HL-60 (cell line): ENCODE data around the gene PAXIP1.

Experiments used
- DNase-seq, 2 experiments: peaks; one replicate each; pipeline ENCODE4 v3.0.0-alpha.2; 2010 to 2020; ENCODE audit warnings: low read depth in 1 of 2, low spot score in 1 of 2
- H3K27ac ChIP-seq: fragments of 250-450 bp; sonication (Bioruptor Pico); replicated peaks from 2 replicates; pipeline ENCODE4 v1.5.1; 2020; ENCODE audit warnings: mild to moderate bottlenecking, moderate library complexity
- H3K27me3 ChIP-seq: fragments of 250-450 bp; sonication (Bioruptor Pico); 2 replicates; pipeline ENCODE4 v1.5.1; 2021; ENCODE audit warnings: mild to moderate bottlenecking, moderate library complexity; ENCODE audit not compliant: insufficient read depth, poor library complexity, severe bottlenecking
- H3K4me3 ChIP-seq: replicated peaks from 2 replicates; pipeline ENCODE4 v1.5.1; 2011; ENCODE audit warnings: mild to moderate bottlenecking, control low read depth, low read length; ENCODE audit not compliant: insufficient read depth
- CTCF ChIP-seq: IDR thresholded peaks from one replicate; pipeline ENCODE4 v1.5.1; 2011; ENCODE audit warnings: low read length, control low read depth, inconsistent platforms; ENCODE audit not compliant: insufficient read depth
- GABPA ChIP-seq: IDR thresholded peaks from 2 replicates; pipeline ENCODE4 v1.6.1; 2012; ENCODE audit warnings: low read depth
- POLR2AphosphoS5 ChIP-seq: IDR thresholded peaks from 2 replicates; pipeline ENCODE4 v1.6.1; 2012; ENCODE audit warnings: low read depth
- REST ChIP-seq: IDR thresholded peaks from 2 replicates; pipeline ENCODE4 v1.6.1; 2012; ENCODE audit warnings: low read depth; ENCODE audit not compliant: insufficient replicate concordance
- SPI1 ChIP-seq: IDR thresholded peaks from 2 replicates; pipeline ENCODE4 v1.6.1; 2012; ENCODE audit warnings: low read depth, mild to moderate bottlenecking, borderline replicate concordance

The PAXIP1 gene

GRCh38 chr7:155001756-155002410 lies 1.0 kb downstream of the PAXIP1 start:
- Histone ChIP-seq H3K27me3 (no peaks in the 10 kb centered on the region), H3K27ac (peak overlapping the region; percentile 47; the same call in 1 of the 2 replicates), H3K4me3 (peak overlapping the region; percentile 59)
- no peak for DNase-seq
- TF ChIP-seq CTCF = no peak
- TF ChIP-seq POLR2AphosphoS5 = no peak; the same call in 1 of the 2 replicates
- no peak for TF ChIP-seq SPI1
- TF ChIP-seq GABPA = no peak
- TF ChIP-seq REST = no peak

GRCh38 chr7:155000795-155001194 lies 2.1 kb downstream of the PAXIP1 start:
- H3K4me3 ChIP-seq = no peak overlapping the region
- H3K27ac ChIP-seq = no peak overlapping the region
- TF ChIP-seq GABPA (no peak), CTCF (no peak), POLR2AphosphoS5 (no peak), REST (no peak), SPI1 (no peak)
- DNase-seq = no peak
- no peaks in the 10 kb centered on the region for H3K27me3 ChIP-seq

- no peak overlapping the region for H3K4me3 ChIP-seq
These were observed 4.4 kb downstream of the PAXIP1 start for GRCh38 chr7:154998481-154998880.

More at GRCh38 chr7:154998481-154998880, 4.4 kb downstream of the PAXIP1 start:
- Histone ChIP-seq H3K27ac (no peak overlapping the region), H3K27me3 (no peaks in the 10 kb centered on the region)
- TF ChIP-seq CTCF (no peak), GABPA (no peak), SPI1 (no peak), REST (no peak), POLR2AphosphoS5 (no peak)
- no peak for DNase-seq
